GM12873 (cell line): ENCODE data around the gene NR2C2AP.

ENCODE experiments used
- TF ChIP-seq, protein P1 (sequence below): IDR thresholded peaks from 2 replicates; pipeline ENCODE4 v1.5.1; 2012; ENCODE audit warnings: low read depth, mild to moderate bottlenecking, moderate library complexity, low read length, control low read depth; ENCODE audit not compliant: insufficient read depth; ENCODE audit errors: missing control alignments

NR2C2AP gene, protein sequence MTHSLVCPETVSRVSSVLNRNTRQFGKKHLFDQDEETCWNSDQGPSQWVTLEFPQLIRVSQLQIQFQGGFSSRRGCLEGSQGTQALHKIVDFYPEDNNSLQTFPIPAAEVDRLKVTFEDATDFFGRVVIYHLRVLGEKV

DNA sequence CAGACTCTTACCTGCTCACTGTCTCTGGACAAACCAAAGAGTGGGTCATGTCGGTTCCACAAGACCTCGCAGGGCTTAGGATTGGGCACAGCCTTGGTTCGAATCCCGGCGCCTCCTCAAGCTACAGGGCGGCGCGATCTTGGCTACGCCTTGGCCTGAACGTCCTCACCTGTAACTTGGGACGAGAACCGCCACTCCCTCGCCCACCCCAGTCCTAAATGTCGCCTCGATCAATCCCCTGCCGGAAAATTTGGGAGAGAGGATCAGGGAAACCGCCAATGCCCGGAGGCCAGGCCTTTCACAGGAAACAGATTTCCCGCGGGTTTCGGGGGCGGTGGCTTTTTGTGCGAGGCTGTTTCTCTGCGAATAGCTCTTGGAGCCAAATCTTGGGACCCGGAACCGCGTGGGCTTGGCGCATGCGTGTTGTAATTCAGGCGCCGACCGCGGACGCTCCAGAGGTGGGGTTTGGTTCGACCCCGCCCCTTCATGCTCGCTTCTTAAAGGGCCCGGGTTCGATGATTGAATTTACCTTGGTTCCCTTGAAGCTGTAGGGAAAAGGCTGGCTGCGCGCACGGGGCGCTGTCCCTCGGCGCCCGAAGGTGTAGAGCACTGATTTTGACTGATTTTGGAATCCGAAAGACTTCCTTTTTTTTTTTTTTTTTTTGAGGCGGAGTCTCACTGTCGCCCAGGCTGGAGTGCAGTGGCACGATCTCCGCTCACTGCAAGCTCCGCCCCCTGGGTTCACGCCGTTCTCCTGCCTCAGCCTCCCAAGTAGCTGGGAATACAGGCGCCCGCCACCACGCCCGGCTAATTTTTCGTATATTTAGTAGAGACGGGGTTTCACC is at the start of gene NR2C2AP:
TSS of gene NR2C2AP (minus strand) at position 403 of the 845 bp plus-strand sequence. CDS start at position 49, 354 bp downstream.
- TF ChIP-seq, protein P1, sequence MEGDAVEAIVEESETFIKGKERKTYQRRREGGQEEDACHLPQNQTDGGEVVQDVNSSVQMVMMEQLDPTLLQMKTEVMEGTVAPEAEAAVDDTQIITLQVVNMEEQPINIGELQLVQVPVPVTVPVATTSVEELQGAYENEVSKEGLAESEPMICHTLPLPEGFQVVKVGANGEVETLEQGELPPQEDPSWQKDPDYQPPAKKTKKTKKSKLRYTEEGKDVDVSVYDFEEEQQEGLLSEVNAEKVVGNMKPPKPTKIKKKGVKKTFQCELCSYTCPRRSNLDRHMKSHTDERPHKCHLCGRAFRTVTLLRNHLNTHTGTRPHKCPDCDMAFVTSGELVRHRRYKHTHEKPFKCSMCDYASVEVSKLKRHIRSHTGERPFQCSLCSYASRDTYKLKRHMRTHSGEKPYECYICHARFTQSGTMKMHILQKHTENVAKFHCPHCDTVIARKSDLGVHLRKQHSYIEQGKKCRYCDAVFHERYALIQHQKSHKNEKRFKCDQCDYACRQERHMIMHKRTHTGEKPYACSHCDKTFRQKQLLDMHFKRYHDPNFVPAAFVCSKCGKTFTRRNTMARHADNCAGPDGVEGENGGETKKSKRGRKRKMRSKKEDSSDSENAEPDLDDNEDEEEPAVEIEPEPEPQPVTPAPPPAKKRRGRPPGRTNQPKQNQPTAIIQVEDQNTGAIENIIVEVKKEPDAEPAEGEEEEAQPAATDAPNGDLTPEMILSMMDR, result no peak

DNA sequence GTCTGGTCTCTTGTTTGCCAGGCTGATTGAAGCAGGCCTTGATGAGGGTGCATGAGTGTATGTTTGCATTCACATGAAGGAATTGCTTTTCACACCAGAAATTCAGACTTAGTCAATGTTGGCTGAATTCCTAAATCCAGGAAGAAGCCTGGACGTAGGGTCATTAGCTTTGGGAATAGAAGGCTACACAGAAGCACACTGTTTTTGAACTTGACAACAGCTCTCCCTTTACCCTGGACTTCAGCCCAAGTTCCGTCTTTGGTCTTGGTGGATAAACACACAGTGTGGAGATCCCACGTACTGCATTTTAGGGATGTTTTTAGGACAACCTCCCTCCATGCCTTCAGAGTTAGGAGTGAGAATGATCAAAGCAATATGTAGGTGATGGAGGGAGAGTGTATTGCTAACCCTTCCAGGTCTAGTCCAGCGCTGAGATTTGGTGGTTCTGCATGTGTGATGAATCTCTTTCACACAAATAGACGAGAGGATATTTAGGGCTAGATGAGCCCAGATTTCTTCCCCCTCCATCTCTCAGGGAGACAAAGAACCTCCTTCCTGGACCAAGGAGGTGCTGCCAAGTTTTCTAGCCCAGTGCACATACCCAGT is 47.1 kb upstream of the NR2C2AP start:
- TF ChIP-seq, protein P1, result no peak

DNA sequence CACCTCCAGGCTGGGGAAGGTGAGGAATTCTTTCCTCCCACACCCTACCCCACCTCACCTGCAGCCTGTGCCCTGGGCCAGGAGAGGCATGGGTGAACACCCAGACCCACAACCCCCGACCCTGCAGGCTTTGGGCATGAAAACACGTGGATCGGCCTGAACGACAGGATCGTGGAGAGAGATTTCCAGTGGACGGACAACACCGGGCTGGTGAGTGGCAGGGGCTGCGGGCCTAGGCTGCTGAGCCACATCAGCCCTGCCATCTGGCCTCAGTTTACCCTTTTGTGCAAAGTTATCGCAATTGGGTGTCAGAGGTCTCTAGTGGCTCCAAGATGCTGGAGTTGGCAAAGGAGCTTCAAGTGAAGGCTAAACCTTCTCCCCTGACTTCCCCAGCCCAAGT is 37.3 kb upstream of the NR2C2AP start:
- TF ChIP-seq, protein P1, result no peak

DNA sequence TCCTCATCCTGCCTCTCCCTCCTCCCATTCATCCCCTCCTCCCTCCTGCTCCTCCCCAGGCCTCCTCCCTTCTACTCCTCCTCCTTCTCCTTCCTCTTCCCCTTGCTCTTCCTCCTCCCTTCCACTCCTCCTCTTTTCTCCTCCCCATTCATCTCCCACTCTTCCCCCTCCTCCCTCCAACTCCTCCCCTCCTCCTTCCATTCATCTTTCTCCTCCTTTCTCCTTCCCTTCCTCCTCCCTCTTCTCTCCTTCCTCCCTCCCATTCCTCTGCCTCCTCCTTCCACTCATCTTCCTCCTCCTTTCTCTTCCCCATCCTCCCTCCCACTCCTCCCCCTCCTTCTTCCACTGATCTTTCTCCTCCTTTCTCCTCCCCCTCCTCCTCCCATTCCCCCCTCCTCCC is 36.5 kb upstream of the NR2C2AP start:
- TF ChIP-seq, protein P1, result no peak

DNA sequence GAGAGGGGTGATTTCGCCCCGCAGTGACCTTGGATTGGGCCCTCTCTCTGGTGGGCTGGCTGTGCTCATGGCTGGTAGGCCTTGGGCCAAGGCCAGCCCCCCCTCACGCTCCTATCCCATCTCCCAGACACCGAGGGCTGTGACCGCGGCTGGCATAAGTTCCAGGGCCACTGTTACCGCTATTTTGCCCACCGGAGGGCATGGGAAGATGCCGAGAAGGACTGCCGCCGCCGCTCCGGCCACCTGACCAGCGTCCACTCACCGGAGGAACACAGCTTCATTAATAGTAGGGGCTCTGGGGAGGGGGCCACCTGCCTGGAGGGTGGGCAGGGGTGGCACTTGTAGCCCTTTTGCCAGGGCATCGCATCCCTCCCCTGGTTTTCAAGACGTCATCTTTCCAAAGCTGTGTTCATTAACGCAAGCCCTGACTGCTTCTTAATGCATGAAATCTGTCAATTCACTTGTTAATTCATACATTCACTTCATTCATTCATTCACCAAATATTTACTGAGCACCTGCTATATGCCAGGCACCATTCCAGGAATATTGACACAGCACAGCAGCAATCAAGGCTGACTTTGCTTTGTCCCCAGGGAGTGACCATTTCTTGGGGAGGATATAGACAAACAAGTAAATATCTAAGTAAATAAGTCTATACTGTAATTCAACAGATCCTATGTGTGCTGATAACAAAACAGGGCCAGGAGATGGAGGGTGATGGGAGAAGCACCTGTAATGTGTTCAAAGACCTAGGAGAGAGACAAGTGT is 35.1 kb upstream of the NR2C2AP start:
- TF ChIP-seq, protein P1, result no peak

DNA sequence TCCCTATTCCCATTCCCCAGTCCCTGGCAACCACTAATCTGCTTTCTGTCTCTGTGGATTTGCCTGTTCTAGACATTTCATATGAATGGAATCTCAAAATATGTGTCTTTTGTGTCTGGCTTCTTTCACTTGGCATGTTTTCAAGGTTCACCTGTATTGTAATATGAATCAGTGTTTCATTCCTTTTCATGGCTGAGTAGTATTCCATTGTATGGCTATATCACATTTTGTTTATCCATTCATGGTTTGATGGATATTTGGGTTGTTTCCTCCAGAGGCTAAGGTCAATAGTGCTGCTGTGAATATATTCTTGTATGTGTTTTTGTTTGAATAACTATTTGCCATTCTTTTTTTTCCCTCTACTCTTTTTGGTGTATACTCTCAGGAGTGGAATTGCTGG is 33.0 kb upstream of the NR2C2AP start:
- TF ChIP-seq, protein P1, result no peak
